ENCODE results near the gene PTPN5.
"Not testable (repeated sequence)": the region's sequence is repeated elsewhere in the genome, so short reads cannot be mapped to it uniquely, and the experiment has no call there.

The PTPN5 gene

DNA sequence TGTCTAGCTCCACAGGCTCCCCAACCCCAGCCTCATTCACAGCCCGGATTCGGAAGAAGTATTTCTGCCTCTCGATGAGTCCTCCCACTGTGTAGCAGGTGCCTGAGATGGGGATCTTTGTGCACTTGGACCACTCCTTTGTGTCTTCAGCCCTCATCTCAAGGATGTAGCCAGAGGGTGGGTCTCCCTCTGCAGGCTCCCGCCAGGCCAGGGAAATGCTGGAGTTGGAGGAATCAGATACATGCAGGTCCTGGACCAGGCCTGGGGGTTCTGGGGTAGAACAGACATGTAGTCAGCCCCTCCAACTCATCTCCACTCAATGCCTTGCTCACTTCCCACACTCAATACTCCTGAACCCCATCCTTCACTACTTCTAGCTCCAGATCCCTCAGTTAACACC is 82.2 kb downstream of the PTPN5 start:
- DNase-seq (ENCODE audit: low read depth in 2 of 2): no peak

DNA sequence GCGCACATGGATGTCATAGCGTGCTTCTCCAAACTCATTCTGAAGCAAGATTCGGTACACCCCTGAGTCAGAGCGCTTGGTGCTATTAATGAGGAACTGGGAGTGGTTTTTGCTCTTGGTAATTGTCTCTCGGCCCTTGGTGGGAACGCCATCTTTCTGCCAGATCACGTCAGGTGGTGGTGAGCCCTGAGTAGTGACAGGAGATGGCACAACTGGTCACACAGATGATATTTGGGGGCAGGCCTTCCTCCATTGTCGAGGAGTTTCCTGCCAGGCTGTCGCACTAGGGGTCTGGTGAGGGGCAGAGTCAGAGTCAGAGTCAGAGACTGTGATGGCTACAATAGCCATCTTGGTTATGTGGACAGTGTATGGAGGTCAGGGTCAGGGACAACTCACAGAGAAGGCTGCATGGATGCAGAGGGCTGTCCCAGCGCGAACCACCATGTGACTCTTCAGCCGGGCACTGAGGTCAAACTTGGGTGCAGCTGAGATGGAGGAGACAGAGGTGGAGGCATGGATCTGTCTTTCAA is 83.7 kb downstream of the PTPN5 start:
- no peak for DNase-seq (ENCODE audit: low read depth in 2 of 2)

DNA sequence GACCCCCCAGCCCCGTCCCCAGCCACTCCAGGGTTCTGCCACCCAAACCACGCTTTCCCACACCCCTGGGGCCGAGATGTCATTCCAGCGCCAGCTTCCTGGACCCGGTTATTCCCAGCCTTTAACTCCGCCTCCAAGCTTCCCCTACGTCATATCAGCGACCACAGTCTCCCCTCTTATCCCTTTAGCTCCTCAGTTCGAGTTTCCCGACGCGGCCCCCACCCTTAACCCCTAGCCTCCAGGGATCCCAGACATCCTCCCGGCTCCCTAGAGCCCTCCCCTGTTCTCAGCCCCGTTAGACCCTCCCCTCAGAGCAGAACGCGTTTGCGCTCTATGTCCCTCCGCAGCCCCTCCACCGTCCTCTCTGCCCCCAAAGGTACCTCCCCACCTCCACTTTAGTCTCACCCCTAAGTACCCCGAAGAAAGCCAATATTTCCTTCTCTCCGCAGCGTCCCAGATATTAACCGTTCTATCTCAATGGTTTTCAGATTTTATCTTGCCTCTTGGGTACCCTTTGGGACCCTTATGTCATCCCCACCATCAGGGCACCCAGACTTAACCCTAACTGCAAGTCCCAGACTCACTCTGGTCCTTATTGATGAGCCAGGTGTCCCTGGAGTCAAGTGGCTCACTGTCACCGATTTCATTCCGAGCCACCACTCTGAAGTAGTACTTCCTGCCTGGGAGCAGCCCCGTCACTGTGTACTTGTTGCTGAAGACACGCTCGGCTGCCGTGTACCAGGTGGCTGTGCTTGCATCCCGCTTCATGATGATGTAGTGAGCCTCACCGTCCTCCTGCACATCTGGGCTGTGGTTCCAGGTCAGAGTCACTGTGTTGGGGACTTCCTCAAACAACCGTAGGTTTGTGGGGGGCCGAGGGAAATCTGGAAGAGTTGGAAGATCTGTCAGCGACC is 85.0 kb downstream of the PTPN5 start:
- peak in 1 of 2 donors; percentile 31 for DNase-seq (ENCODE audit: low read depth in 2 of 2)

DNA sequence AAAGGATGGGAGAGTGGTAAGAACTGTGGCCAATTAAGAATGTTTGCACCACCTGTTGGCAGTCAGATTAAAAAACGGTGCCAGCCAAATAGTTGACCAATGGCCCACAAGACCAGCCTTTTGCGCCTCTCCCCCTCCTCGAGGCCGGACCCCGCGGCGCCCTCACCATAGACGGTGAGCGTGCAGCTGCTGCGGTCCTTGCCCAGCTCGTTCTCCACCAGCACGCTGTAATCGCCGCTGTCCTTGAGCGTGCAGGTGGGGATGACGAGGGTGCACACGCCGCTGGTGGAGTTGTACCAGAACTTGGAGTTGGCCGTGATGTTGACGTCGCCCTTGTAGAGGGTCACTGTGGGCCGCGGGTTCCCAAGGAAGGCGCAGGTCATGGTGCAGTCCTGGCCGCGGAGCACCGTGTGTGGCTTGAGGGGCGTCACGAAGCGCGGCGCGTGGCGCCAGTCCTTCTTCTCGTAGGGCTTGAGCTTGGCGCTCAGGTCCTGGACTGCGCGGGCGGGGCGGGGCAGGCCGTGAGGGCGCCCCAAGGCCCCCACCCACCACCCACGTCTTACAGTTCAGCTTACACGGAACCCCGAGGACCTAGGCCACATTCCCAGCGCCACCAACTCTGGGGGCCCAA is 85.8 kb downstream of the PTPN5 start:
- no peak for DNase-seq (ENCODE audit: low read depth in 2 of 2)

DNA sequence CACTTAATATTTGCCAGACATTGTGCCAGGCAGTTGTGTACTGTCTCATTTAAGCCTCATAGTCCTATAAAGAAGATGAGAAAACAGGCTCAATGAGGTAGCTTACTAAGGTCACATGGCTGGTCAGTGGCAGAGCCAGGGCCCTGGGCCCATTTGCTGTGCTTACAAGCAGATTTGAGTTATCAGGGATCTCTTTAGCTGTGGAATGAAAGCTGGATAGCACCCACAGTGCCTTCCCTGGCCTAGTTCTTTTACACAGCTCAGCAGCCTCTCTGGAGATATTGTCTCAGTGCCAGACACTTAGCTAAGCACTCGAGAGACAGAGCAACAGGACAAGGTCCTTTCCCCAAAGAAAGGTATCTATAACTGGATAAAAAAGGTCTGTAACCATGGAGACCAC is 86.9 kb downstream of the PTPN5 start:
- no peak for DNase-seq (ENCODE audit: low read depth in 2 of 2)

DNA sequence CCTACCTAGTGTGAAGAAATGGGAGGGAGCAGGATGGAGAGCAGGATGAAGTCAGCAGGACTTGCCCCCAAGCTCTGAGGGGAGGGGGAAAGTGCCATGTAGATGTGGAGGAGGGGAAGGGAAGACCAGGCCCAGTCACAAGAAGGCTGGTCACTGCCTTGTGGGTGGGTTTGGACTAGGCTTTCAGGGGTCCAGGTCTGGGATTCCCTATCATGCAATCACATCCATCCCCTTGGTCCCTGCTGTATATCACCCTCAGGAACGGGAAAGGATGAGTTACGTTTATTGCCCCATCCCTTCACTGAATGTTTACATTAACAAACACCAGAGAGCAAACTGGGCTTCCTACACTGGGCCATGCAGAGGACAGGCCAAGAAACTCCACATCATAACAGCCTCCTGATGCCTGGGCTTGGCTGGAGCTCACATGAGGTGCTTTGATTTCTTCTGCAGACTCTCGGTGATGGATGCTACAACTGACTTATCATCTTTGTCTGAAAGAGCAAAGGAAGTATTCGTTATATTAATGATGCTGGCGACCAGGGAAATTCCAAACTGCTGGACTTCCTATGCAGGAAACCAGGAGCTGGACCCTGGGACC is 87.5 kb downstream of the PTPN5 start:
- DNase-seq (ENCODE audit: low read depth in 2 of 2): no peak

DNA sequence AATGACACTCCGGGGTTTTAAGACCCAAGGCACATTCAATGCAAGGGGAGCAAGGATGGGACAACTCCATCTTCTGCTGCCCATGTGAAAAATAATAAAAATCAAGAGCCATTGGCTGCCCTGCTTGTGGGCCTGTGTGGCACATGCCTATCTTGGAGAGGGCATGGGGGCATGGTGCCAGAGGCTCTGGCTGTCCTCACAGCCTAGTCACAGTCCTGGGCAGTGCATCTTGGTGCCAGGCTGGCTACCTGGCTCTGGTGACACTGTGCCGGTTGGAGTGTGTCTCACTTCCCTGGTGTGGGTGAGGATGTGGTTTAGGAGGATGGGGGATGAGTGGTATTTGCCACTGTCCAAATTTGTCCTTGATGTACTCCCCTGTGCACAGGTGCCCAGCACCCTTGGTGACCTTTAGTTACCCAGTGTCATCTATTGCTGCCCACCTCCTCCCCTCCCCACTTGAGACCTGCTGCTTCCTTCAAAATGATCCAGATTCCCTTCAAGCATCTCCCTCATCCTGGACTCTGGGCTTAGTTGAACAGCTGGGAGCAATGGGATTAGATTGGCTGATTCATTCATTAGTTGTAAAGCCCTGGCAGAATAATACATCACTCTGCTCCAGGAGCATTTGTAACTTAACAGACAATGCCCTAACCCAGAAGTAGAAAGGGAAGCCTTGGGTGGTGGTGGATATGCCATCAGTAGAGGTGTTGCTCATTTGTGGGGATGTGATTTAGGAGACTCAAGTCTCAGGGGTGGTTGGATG is 88.4 kb downstream of the PTPN5 start:
- DNase-seq (ENCODE audit: low read depth in 2 of 2): no peak

DNA sequence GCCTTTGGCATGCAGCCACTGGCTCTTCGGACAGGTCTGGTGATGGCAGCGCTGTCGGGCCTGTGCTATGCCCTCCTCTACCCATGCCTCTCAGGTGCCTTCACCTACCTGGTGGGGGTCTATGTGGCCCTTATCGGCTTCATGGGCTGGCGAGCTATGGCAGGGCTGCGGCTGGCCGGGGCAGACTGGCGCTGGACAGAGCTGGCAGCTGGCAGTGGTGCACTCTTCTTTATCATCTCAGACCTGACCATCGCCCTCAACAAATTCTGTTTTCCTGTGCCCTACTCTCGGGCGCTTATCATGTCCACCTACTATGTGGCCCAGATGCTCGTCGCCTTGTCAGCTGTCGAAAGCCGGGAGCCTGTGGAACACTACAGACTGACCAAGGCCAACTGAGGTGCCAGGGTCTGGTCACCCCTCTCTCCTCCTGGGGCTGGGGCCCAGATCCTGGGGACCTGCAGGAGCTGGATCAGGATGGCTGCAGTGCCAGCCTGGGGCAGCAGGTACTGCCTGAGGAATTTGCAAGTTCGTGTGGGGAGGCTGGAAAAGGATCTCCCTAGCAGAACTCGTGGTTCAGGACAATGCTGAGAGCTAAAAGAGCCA is 89.9 kb downstream of the PTPN5 start:
- no peak for DNase-seq (ENCODE audit: low read depth in 2 of 2)

DNA sequence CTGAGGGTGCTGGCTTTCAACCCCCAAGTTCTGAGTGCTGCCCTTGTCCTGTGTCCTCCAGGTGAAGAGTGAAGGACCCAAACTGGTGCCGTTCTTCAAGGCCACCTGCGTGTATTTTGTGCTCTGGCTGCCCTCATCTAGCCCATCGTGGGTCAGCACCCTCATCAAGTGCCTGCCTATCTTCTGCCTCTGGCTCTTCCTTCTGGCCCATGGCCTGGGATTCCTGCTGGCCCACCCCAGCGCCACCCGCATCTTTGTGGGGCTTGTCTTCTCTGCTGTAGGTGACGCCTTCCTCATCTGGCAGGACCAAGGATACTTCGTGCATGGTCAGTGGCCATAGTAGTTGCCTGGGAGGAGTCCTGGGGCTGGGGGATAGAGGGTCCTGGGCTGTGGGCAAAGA is 90.7 kb downstream of the PTPN5 start:
- DNase-seq (ENCODE audit: low read depth in 2 of 2): no peak

DNA sequence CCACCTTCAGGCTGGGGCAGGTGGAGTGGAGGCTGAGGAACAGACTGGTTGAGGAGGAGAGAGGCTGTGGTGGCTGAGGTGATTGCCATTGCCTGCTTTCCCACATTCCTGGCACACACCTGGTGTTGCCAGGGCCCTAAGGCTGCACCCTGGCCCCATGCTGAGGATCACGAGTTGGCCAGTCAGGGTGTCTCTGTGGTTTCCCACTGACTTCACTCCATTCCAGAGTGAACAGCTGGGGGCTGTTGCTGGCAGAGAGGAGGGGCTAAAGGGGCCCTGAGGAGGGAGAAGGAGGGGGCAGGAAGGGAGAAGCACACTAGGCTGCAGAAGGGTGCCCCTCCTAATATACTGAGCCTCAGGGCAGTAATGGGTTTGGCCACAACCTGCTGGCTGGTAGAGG is 91.2 kb downstream of the PTPN5 start:
- DNase-seq (ENCODE audit: low read depth in 2 of 2): no peak

DNA sequence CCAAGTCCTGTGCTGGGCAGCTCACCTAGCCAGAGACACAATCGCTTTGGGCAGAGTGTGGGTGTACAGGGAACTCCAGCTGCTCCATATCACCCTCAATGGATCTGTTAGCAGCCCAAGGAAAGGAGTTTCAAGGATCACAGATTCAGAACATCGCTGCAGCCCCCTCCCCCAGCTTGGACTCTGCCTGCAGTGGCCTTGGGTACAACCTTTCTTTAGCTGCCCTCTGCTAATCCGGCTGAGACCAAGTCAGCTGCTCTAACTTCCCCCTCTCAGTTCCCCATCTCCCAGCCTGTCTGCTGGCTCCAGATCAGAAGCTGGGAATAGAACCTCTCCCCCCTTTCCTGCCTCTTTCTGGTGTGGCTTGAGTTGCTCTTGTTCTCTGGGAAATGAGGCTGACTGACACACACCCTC is 91.7 kb downstream of the PTPN5 start:
- DNase-seq (ENCODE audit: low read depth in 2 of 2): no peak

DNA sequence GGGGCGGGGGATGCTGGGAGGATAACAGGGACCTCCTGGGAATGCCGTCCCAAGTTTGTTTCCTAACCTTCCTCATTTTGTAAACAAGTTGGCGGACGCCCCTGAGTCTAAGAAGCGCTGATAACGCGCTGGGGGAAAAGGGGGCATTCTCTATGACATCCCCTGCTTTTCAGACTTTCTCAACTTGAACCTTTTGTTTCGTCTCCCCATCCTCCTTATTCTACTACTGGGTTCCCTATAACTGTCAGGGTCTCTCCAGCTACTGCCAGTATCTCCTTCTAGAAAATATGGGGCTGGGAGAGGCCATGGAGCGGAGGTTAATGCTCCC is 92.4 kb downstream of the PTPN5 start:
- no peak for DNase-seq (ENCODE audit: low read depth in 2 of 2)

DNA sequence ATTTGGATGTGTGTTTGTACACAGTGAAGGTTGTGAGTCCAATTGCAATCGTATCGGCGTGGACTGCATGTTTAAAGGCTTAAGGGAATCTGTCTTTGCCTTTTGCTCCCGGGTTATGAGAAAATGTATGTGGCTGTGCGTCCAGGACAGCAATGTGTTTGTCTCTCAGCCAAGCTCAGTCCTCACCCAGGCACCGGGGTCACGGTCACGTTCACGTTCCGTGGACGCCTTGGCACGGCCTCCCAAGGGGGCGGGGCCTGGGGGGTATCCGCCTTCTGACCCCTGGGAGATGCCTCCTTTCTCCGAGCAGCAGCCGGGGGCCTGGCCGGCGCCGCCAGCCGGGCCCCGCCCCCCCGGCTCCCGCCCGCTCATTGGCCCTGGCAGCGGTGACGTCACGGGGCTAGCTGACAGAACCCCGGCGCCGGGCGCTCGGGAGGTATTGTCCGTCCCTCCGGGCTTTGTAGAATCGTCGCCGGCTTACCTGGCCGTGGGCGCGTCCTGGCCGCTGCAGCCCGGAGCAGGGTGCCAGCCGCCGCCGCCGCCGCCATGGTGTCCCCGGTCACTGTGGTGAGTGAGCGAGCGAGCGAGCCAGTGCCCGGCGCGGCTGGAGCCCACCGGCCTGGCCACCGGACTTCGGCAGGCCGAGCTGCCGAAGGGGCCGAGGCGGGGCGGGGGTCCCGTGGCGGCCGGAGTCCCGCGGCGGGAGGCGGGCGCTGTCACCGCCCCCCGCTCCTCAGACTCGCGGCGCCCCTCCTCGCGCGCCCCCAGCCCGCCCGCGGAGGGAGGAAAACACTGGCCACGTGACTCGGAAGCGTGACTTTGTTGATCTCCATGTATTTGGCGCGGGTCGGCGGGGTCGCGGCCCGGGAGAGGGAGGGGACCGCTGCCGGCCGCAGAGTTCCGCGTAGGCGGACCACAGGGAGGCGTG is 93.0 kb downstream of the PTPN5 start, which contains the start of gene TMEM86A:
TMEM86A (plus strand) TSS at position 439 of the 928 bp plus-strand sequence; CDS start at position 547, 108 bp downstream.
- DNase-seq (ENCODE audit: low read depth in 2 of 2): peak; percentile 75 to 86

DNA sequence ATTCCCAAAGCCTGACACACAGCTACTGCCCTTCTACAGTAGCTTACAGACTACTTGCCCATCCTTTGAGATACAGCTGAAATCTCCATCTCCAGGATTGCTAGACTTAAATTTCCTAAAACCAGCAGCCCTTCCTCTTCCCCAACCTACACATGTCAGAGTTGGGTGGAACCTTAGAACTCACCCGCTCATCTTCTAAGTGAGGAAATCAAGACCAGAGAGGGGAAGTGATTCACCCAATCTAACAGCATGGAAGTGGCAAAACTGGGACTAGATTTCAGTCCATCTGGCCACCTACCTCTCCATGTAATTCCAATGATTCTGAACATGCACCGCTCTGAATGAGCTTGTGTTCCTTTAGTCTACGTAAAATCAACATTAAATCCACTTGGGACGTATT is 94.0 kb downstream of the PTPN5 start:
- DNase-seq (ENCODE audit: low read depth in 2 of 2): no peak

DNA sequence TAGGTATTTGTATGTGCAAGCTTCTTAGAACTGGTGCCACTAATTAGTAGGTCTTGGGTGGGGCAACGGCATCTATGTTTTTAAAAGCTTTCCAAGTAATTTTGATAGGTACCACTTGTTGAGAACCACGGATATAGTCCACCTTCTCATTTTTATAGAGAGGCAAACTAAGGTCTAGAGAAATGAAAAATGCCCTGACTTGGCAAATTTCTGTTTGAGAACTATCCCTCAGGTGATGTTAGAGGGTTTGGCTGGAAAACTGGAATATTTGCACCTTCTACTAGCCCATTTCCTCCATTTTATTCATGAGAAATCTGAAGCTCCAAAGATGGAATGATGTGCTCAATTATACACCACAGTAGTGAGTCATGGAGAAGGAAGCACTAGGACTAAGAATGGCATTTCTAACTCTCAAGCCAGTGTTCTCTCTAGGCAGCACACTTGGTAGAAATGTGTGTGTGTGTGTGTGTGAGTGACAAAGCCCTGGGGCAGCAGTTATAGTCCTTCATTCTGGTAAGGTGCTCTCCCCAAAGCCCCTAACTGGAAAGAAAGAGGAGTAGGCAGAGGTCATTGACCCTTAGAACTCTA is 94.9 kb downstream of the PTPN5 start:
- no peak for DNase-seq (ENCODE audit: low read depth in 2 of 2)

DNA sequence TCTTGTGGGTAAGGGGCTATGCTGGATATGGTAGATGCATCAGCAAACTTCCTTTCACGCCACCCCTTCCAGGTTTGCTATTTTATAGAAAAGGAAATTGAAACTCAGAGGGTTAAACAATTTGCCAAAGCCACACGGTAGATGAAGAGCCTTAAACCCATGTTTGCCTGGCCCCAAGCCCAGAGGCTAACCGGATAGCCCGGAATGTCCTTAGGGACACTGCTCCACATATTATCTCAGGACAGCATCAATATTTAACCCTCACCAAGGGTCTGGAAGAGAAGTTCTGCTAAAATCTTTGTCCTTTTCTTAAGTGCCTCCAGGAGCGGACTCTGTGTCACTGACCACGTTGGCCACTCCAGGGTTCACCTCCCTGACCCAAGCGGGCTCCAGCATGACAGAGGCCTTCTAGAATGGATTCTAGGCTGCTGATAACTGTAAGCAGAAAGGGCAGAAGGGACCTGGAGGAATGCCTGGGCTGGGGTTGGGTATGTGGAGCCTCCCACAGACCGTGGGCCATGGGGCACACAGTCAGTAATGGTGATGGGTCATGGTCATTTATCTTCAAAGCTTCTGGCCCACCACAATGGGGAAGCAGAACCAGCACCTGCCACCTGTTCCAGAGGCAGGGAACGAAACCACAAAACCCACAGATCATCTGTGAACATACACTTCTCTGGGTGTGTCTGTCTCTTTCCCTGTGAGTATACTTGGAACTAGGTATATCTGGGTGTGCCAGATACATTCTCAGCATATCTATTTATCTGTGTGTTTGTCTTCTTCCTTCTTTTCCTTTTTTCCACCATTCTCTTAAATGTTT is 98.4 kb downstream of the PTPN5 start:
- no peak for DNase-seq (ENCODE audit: low read depth in 2 of 2)

DNA sequence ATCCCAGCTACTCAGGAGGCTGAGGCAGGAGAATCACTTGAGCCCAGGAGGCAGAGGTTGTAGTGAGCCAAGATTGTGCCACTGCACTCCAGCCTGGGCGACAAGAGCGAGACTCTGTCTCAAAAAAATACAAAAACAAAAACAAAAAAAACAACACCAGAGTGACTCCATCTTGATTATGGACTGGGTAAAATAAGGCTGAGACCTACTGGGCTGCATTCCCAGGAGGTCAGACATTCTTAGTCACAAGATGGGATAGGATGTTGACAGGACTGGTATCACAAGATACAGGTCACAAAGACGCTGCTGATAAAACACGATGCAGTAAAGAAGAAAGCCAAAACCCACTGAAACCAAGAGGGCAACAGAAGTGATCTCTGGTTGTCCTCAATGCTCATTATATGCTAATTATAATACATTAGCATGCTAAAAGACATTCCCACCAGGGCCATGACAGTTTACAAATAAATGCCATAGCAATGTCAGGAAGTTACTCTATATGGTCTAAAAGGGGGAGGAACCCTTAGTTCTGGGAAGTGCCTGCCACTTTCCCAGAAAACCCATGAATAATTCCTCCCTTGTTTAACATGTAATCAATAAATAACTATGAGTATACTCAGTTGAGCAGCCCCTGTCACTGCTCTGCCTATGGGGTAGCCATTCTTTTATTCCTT is 100.0 kb downstream of the PTPN5 start:
- not testable (repeated sequence) for DNase-seq (ENCODE audit: low read depth in 2 of 2)

DNA sequence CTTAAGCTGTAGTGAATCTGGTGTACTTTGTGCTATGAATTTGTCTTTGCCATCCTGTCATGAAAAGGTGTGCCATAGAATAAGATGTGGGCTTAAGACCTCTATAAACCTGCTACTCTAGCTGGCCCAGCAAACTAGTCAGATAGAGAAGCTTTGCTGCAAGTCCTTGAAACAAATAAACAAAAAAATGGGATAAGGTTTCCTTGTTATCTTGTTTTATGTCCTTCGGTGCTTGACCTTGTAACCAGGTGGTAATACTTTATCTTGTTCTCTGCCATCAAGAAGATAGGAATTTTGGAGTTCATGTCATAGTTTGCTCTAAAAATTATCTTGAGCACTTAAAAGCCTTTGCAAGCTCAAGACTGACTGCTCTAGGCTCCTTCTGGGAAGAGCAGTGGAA is 107.3 kb downstream of the PTPN5 start:
- no peak for DNase-seq (ENCODE audit: low read depth in 2 of 2)

DNA sequence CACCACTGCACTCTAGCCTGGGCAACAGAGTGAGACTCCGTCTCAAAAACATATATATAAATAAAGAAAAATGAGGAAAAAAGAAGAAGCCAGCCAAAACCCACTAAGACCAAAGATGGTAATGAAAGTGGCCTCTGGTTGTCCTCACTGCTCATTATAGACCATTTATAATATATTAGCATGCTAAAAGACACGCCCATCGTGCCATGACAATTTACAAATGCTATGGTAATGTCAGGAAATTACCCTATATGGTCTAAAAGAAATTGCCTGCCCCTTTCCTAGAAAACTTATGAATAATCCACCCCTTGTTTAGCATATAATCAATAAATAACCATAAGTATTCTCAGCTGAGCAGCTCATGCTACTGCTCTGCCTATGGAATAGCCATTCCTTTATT is 109.1 kb downstream of the PTPN5 start:
- DNase-seq (ENCODE audit: low read depth in 2 of 2): no peak
